ENCODE data around the gene ERC2. TPM values are rescaled to one million over a fixed set of nuclear protein-coding genes. Genes with fewer than 3 reads are reported as not detected.

Gene ERC2
- total RNA-seq, 1 experiment from 2014 or later, result 0.90 TPM

- H3K4me3 ChIP-seq (ENCODE audit: low read depth, low read length, poor library complexity, severe bottlenecking), result no peak overlapping the region
- no peaks in the 10 kb centered on the region for H3K4me1 ChIP-seq (ENCODE audit: insufficient read depth, low read length, poor library complexity, severe bottlenecking)
- BruUV-seq (replicated peaks), result no TSS peak
- ChIA-PET POLR2A (ENCODE audit: low non-redundant PET) (no interaction called here), CTCF (no interaction called here)
- H3K27me3 ChIP-seq (replicated peaks; ENCODE audit: insufficient read depth, low read depth, low read length, poor library complexity), result no peaks in the 10 kb centered on the region
- H3K9me3 ChIP-seq (ENCODE audit: low read depth, low read length, poor library complexity, severe bottlenecking), result no peaks in the 10 kb centered on the region
- H3K27ac ChIP-seq (ENCODE audit: low read depth, low read length, poor library complexity, severe bottlenecking), result no peak overlapping the region
- intact Hi-C loops (cut with micrococcal nuclease; ENCODE audit: unreplicated experiment), result no loop called here
- H3K36me3 ChIP-seq (ENCODE audit: insufficient read depth, low read length, poor library complexity, severe bottlenecking), result no peaks in the 10 kb centered on the region
- DNase-seq (ENCODE audit: low spot score), result no peak
- TF ChIP-seq, protein P1, sequence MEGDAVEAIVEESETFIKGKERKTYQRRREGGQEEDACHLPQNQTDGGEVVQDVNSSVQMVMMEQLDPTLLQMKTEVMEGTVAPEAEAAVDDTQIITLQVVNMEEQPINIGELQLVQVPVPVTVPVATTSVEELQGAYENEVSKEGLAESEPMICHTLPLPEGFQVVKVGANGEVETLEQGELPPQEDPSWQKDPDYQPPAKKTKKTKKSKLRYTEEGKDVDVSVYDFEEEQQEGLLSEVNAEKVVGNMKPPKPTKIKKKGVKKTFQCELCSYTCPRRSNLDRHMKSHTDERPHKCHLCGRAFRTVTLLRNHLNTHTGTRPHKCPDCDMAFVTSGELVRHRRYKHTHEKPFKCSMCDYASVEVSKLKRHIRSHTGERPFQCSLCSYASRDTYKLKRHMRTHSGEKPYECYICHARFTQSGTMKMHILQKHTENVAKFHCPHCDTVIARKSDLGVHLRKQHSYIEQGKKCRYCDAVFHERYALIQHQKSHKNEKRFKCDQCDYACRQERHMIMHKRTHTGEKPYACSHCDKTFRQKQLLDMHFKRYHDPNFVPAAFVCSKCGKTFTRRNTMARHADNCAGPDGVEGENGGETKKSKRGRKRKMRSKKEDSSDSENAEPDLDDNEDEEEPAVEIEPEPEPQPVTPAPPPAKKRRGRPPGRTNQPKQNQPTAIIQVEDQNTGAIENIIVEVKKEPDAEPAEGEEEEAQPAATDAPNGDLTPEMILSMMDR (conservative IDR thresholded peaks at IDR 0.05; ENCODE audit: low read depth, low read length), result no peak
- no peak for TF ChIP-seq EZH2 (IDR thresholded peaks at IDR 0.05; ENCODE audit: borderline replicate concordance, low read depth, low read length, poor library complexity, severe bottlenecking)
These were observed 822.1 kb downstream of the ERC2 start for GRCh38 chr3:55646121-55646520.

DNA sequence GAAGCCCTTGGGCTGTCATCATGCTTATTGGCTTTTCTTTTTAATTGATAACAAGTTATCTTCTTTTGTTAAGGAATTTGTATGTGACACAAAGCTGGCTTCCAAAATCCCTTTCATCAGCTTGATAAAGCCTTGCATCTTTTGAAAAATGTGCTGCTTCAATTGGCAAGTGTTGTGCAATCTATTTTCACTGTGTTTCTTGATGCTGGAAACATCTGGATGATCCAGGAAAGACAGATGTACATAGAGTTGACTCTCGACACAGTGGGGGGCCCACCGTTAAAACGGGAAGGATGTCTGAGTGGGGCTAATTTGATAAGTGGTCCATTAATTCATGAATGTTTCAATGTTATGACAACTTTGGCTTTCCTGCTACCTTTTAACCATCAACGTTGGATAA lies 822.8 kb downstream of the ERC2 start:
- Histone ChIP-seq H3K27me3 (replicated peaks; ENCODE audit: insufficient read depth, low read depth, low read length, poor library complexity) (no peaks in the 10 kb centered on the region), H3K27ac (ENCODE audit: low read depth, low read length, poor library complexity, severe bottlenecking) (no peak overlapping the region), H3K9me3 (ENCODE audit: low read depth, low read length, poor library complexity, severe bottlenecking) (no peaks in the 10 kb centered on the region), H3K4me3 (ENCODE audit: low read depth, low read length, poor library complexity, severe bottlenecking) (no peak overlapping the region), H3K4me1 (ENCODE audit: insufficient read depth, low read length, poor library complexity, severe bottlenecking) (no peaks in the 10 kb centered on the region), H3K36me3 (ENCODE audit: insufficient read depth, low read length, poor library complexity, severe bottlenecking) (no peaks in the 10 kb centered on the region)
- TF ChIP-seq, protein P1 (conservative IDR thresholded peaks at IDR 0.05; ENCODE audit: low read depth, low read length), result no peak
- no peak for TF ChIP-seq EZH2 (IDR thresholded peaks at IDR 0.05; ENCODE audit: borderline replicate concordance, low read depth, low read length, poor library complexity, severe bottlenecking)
- peak; percentile 31 for DNase-seq (ENCODE audit: low spot score)
- ChIA-PET POLR2A (ENCODE audit: low non-redundant PET) (interaction anchor here (0.6 kb wide), 2 partner anchors 17 to 457 kb away, joined by 3 read pairs; no protein-coding TSS in a partner anchor), CTCF (no interaction called here)
- intact Hi-C loops (cut with micrococcal nuclease; ENCODE audit: unreplicated experiment), result no loop called here
- BruUV-seq (replicated peaks), result no TSS peak

GRCh38 chr3:55643283-55643682 lies 825.0 kb downstream of the ERC2 start:
- CTCF ChIA-PET, result no interaction called here
- no TSS peak for BruUV-seq (replicated peaks)

More at GRCh38 chr3:55643283-55643682, 825.0 kb downstream of the ERC2 start:
- H3K27me3 ChIP-seq (replicated peaks; ENCODE audit: insufficient read depth, low read depth, low read length, poor library complexity), result no peaks in the 10 kb centered on the region
- H3K36me3 ChIP-seq (ENCODE audit: insufficient read depth, low read length, poor library complexity, severe bottlenecking), result no peaks in the 10 kb centered on the region
- DNase-seq (ENCODE audit: low spot score), result no peak
- H3K4me3 ChIP-seq (ENCODE audit: low read depth, low read length, poor library complexity, severe bottlenecking), result no peak overlapping the region
- no peaks in the 10 kb centered on the region for H3K9me3 ChIP-seq (ENCODE audit: low read depth, low read length, poor library complexity, severe bottlenecking)
- TF ChIP-seq, protein P1 (conservative IDR thresholded peaks at IDR 0.05; ENCODE audit: low read depth, low read length), result no peak
- TF ChIP-seq EZH2 (IDR thresholded peaks at IDR 0.05; ENCODE audit: borderline replicate concordance, low read depth, low read length, poor library complexity, severe bottlenecking), result no peak
- no peak overlapping the region for H3K27ac ChIP-seq (ENCODE audit: low read depth, low read length, poor library complexity, severe bottlenecking)
- POLR2A ChIA-PET (ENCODE audit: low non-redundant PET), result no interaction called here
- intact Hi-C loops (cut with micrococcal nuclease; ENCODE audit: unreplicated experiment), result no loop called here
- no peaks in the 10 kb centered on the region for H3K4me1 ChIP-seq (ENCODE audit: insufficient read depth, low read length, poor library complexity, severe bottlenecking)

All from A673 (cell line).